Activated effector memory CD4-positive, alpha-beta T cell treated with anti-CD3 and anti-CD28 coated beads, Interleukin-2, amount 50 U/mL, for 16 hours (primary cell): ENCODE data around the gene WWC1.
"Not testable (repeated sequence)": the region's sequence is repeated elsewhere in the genome, so short reads cannot be mapped to it uniquely, and the experiment has no call there.

Experiments
- DNase-seq: peaks from one replicate; pipeline ENCODE4 v3.0.0-alpha.2; 2020

WWC1 gene

DNA sequence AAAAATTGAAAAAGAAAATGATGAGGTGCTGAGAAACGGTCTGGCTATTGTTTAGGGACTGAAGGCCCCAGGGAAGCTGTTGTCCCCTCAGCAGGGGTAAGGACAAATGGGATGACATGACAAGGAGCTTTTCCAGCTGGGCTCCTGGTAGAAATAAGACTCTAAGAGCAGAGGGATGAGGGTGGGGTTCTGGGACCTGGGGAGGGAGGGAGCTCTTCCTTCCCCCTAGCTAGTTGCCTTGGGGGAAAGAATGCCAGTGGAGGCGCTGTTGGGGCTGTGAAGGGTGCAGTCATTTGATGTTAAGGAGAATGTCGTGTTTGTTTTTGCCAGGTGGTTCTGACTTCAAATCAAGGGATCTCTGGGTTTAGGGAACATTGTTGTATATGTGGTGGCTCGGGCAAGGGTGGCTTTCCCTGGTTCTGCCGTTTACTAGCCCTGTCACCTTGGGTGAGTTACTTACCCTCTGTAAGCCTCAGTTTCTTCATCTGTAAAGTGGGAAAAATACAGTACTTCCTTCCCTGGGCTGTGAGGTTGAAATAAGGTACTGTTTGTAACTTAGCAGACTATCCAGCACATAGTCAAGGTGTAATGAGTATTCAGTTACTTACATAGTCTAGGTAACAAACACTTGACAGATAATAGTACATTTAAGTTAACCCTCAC is 47.8 kb downstream of the WWC1 start:
- no peak for DNase-seq

DNA sequence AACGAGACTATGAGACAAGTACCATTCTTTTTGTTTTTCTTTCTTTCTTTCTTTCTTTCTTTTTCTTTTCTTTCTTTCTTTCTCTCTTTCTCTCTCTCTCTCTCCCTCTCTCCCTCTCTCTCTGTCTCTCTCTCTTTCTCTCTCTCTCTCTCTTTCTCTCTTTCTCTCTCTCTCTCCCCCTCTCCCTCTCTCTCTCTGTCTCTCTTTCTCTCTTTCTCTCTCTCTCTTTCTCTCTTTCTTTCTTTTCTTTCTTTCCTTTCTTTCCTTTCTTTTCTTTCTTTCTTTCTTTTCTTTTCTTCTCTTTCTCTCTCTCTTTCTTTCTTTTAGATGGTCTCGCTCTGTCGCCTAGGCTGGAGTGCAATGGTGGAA is 48.3 kb downstream of the WWC1 start:
- DNase-seq, result not testable (repeated sequence)

DNA sequence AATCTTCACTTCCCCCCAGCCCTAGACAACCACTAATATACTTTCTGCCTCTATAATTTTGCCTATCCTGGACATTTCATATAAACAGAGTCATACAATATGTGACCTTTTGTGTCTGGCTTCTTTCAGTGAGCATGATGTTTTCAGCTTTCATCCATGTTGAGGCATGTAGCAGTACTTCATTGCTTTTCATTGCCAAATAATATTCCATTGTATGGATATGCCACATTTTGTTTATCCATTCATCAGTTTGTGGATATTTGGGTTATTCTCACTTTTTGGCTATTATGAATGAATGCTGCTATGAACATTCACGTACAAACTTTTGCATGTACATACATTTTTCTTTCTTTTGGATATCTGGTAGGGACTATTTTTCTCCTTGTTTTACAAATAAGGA is 49.0 kb downstream of the WWC1 start:
- DNase-seq, result no peak

DNA sequence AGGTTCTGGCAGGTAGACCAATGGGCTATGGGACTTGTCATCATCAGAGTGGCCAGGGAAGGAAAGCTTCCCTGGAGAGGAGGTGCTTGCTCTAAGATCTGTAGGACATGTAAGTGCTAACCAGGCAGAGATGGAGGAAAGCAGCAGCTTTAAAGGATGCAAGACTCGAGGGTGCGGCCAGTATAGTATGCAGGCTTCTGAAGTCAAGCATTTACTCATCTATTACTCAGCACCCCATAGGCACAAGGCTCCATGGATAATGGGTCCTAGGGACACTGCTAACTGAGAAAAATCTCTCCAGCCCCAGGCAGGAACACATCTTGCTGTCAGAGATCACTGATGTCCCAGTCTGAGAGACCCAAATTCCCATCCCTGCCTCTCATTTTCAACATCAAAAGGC is 49.7 kb downstream of the WWC1 start:
- DNase-seq, result no peak

DNA sequence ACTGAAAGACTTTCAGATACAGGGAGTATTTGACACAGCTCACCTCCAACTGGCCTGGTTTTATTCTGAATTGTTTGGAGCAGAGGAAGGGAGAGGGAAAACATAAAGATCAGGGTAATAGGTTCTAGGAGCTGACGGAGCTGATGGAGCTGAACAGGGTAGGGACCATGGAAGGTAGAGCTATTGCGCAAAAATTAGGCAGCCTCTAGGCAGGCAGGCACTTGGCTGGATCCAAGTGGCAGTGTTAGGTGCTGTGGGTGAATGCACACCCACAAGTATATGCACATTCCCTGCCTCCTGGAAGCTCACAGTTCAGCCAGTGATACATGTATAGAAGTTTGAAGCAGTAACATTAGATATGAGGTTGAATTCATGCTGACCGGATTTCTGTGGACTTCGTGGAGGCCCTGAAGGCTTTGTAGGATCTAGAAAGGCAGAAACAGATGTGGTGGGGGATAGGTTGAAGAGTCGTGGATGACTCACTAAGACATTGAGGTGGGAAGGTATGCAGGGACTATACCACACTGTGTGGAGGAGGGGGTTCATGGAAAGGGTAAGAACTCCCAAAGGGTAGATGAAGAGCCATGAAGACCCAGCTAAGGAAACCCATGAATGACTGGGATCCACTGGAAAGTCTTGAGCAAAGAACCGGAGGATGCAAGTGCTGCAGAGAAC is 50.8 kb downstream of the WWC1 start:
- DNase-seq, result no peak

DNA sequence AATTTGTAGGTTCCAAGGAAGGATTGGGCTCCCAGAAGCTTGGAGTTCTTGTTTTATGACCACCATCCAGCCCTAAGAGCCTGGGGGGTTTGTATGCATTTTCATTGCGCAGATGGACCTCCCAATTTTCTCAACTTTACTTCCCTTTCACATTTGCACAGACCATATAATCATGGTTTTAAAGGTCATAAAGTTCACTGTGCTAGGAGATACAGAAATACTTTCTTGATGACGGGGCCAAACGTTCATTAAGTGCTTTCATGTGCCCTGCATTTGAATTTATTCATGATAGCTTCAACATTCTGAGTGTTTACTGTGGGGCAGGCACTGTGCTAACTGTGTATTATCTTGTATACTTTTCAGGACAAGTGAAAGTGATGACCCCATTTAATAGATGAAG is 51.5 kb downstream of the WWC1 start:
- DNase-seq, result no peak

DNA sequence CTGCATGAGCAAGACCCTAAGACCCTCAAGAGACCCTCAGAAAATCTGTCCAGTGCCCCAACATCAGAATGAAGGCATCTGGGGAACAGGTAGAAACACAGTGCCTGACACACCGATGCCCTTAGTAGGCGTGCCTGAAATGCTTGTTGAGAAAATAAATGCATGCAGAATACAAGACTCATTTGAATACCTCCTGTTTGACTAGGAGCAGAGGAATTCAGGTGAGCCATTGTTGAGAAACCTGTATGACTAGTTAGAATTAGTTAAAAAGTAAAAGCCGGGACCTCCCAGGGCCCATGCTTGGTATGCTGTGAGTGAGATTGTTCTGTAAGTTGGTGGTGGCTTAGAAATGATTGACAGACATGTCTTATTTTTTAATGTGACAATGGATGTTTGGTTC is 55.0 kb downstream of the WWC1 start:
- DNase-seq, result no peak

DNA sequence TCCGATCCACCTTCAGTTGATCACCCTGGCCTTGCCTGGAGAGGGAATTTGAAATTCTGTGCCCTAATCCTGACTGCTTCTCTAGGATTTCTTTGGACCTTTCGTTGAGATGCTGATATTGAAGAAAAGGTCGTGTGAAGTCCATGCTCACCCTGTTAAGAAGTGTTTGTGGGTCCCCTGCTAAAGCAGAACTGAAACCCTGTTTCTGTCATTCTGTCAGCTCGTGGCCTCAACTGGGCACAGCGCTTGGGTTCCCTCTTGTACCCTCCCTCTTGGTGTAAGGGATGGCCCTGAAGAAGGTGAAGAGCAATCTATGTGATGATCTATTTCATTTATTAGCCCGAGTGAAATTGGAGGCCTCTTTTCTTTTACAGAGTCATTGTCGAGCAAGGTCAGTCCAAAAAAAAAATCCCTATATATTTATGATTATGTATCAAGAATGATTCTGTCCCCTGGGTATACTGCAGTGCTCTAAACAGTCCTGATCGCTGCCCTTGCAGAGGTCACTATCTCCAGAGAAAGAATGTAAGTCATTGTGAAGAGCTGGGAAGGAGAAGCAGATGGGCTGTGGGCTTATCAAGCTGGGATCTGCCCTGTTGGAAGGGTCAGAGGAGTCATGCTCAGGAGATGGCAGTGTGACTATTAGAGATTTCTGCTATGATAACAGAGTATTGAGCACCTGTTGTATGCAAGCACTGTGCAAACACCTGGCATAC is 56.1 kb downstream of the WWC1 start:
- no peak for DNase-seq

DNA sequence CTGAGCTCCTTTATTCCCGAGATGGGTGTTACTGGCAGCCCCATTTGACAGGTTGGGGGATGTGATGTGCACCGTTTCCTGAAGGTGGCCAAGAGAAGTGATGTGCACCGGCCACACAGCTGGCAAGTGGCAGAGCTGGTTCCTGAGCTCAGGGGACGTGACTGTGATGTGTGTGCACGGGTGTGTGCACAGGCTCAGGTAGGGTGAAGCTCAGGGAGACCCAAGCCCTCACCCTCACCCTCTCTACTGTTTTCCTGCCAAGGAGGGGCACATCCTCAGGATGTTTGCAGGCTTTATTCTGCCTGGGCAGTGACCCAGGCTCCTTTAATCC is 56.6 kb downstream of the WWC1 start:
- DNase-seq, result no peak

DNA sequence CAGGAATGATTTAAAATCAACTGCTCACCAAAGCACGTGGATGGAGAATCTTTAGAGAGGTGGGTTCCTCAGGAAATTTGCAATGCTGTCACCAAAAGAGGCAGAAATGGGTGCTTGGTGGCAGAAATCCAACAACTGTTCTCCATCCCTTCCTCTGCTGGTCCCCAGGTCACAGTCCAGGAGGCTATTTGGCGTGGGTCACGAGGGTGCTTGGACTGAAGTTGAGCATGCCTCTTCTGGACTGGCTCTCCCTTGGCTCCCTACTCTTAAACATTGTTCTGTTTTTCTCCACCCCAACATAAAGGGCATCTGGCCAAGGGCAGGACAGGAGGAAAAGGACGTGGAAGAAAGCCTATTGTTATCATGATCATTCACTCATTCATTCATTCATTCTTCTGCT is 58.9 kb downstream of the WWC1 start:
- no peak for DNase-seq

DNA sequence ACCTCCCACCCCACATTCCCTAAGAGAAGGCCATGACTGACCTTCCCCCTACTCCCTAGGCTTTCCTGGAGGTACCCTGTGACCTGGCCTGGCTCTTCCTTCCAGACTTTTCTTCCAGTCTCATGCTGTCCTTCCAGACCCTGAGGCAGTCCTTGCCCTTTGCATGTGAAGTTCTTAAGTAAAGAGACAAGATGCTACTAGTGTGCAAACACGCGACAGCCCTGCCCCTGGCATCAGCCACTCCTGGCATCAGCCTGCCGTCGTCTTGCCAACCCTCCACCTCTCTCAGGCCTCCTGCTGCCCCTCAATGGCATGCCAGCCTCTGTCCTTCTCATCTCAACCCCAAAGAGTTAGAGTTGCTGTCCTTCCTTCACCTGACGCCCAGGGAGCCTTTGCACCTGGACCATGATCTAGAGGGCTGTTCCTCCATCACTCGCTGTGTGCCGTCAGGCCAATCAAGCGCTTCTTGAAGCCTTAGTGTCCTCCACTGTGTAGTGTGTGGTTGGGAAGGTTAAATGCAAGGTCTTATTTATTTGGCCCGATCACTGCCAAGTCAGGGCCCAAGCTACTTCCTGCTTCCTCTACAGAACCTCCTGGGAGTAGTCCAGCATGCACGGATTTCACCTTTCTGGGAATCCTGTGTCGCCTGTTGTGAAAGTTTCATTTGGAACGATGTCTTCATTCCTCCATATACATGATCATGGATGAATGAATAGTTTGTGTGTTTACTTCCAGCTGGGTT is 61.9 kb downstream of the WWC1 start:
- no peak for DNase-seq

DNA sequence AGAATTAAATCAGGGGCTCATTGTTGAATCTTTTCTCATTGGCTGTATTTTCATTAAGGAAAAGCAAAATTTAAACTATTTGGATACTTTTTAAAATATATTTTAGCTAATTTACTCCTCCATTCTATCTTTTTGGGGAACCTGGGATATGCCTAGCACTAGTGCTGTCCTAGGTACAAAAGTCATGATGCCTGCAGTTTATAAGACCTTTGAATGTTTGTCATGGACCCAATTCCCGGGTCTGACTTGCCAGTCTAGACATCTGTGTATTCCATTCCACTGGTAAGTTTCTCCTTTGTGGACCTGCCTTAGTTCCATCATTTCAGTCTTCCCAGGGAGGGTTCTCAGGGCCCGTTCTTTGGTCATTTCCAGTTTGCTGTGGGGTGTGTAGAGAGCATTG is 63.0 kb downstream of the WWC1 start:
- no peak for DNase-seq

DNA sequence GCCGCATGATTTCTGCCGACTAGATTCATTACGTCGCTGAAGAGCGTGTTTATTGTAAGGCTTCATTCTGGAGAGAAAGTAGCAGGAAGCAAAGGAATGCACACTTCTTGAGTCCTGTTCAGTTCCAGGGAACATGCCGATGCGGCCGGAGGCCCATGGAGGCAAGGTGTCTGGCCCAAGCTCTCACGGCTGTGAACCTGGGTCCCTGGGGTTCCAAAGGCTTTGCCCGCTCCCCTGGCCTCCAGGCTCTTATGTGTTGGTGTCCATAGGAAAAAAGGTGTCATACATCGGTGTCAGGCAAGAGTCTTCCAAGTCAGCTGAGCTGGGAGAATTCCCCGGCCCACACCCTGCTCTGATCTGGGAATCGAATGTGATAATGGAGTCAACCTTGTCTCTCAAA is 64.7 kb downstream of the WWC1 start:
- DNase-seq, result no peak

DNA sequence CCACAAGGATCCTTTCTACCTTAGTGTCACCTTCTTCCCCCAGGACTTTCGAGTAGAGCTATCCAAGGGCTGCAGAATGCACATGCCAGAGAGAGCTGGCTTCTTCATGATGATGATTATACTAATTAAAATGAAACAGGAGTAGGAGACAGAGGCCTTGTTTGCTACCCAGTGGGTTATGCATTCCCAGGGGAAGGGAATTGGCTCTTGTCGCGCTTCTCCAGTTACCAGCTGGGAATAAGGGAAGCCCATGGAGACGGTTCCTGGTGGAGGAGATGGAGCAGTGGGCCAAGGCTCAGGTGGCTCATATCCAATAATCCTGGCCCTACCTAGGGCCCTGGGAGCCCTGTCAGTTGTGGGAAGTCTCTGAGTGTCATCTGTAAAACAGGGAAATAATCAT is 65.1 kb downstream of the WWC1 start:
- DNase-seq, result no peak

DNA sequence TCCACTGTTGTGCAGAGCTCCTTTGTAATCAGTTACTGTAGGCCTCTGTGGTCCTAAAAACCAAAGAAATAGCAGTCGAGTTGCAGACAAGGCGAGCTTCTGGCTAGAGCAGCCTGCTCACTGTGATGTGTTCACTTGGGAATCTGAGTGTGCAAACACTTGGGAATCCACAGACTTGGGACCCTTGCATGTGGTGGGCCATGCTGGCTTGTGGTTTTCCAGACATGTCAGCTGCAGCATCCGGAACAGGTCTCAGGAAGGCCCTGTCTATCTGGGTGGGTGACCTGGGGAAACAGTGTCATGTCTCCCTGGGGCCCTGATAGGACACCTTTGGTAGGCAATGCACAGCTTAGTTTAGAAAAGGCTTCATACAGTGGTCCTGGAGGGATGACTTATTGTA is 66.4 kb downstream of the WWC1 start:
- no peak for DNase-seq

DNA sequence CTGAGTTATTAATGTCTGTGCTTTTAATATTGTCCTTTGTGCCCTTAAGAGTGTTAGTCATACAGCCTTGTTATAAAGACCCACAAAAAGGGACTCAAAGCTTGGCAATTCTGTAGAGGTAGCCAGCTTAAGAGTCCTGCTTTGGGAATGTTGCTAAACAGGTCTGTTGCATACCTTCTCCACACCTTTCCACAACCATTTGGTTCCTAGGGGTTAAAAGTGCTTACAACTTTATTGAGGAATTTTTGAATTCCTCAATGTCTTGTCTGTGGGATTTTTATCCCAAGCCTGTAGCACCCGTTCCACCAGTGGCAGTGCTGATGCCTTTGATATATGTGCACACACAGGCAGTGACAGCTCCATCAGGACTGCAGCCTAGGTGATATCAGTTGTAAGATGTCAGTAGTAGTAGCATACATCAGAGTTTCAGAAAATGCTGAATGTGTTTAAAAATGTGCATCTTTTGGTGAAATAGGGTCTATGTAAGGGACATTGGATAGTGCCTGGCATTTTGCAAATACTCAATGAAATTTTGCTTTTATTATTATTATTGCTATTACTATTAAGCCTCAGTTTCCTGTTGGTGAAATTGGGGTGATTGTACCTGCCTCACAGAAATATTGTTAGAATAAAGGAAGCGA is 68.5 kb downstream of the WWC1 start:
- DNase-seq, result no peak

DNA sequence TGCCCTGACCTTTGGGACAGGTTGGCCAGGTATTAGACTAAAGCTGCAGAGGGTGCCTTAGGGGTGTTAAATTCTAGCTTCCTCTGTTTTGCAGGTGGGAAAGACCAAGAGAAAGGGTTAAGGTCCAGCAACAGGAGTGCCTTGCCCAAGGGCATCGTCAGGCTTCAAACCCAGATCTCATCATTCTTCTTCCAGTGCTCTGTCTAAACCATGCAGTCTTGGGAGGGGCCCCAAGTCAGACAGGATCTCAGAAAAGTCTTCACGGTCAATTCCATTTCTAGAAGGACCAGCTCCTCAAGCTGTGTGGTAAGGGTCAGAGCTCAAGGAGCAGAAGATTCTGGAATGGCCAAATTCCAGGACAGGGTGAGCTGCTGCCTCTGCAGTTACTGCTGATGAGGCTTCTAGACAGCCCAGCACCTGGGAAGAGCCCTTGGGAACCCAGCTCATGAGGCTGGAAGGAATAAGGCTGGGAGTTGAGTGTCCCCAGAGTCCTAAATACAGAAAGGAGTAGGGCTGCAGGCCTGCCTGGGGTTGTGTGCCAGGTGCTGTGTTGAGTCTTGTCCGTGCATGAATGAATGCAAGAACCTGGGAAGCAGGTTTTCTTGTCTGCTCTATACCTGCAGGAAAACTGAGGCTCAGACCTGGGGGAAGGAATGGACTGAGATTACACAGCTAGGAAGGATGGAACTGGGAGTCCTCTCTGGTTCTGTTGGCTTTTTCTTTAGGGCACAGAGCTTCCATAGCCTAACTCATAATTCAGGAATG is 69.3 kb downstream of the WWC1 start:
- DNase-seq, result no peak

DNA sequence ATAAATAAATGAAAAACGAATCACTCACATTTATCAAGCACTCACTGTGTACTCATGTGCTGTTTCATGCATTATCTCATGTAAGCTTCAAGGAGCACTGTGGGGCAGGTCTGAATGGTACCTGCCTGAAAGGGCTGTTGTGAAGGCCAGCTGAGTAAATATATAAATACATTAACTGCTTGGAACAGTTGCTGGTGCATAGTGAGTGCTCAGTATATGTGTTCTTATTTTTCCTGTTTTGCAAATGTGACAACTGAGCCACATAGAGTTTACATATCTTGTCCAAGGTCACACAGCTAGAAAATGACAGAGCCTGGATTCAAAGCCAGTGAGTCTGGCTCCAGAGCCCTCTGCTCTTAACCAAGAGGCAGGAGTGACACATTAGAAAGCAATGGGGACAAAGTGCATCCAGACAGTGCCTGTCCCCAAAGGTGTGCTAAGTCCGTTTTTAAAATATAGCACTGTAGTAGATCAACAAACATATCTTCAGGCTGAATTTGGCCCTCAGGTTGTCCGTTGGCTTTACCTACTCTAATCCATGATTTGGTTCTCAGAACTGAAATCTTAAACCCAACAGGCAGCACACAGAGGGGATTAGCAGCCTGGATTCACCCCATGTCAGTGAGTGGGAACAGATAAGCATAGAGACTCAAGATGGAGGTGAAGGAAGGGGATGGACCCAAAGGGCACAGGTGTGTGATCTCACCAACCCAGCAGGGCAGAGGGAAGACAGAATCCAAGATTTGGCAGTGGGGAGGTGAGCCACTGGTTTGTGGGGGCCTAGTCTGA is 70.8 kb downstream of the WWC1 start:
- no peak for DNase-seq

DNA sequence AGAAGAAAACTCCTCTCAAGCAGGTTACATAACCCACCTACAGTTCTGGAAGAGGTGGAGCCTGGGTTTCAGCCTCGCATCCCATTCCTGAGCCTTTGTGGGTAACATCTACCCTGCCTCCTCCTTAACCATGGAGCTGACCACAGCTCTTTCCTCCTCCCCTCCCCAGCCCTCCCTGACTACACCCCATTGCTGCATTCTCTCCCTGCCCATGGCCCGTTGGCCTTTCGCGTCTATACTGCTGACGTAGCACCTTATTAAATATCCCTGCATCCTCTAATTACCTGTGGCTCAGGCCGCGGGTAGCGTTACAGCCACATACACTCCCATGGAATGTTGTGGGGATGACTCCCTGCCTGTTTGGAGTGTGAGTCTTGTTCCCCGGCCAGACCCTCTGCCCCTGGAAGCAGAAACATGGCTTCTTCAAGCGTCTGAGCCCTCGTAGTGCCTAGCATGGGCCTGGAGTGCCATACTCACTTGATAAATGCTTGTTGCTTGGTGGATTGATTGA is 72.8 kb downstream of the WWC1 start:
- DNase-seq, result no peak

DNA sequence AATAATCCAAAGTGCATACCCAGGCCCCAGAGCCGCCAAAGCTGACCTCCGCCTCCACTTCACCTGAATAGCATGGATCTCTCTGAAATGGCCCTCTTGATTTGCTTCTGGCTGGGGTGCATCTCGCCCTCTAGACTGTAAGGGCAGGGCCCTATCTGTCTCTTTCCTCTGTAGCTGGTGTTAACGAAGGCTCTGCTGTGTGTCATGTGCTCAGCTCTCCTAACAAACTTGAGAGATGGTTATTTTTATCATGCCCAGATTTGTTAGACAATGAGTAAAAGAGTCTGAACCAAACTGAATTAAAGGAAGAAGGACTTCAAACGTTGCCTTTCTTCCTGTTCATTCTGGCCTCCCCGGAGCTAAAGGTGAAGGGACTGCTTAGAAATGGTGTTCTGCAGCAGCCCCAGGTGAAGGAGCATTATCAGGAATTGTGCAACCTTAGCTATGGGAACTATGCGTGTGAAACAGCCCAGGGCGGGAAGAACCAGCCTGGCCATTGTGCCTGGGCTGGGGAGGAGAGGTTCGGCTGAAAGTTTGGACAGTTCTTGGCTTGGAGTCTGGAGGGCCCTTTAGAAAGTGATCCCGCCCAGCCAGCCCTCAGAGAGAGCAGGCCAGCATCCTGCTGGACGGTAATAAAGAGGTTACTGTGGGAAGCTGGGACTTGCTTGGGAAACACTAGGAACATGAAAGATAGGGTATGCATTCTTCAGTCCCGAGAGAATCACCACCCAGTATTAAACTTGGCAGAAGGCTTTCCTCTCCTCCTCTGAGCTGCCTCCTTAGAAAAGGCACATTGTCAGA is 73.5 kb downstream of the WWC1 start:
- no peak for DNase-seq
